Activated CD4-positive, alpha-beta memory T cell treated with anti-CD3 and anti-CD28 coated beads, Interleukin-2, amount 10 ng/mL, durations not matched to agents 7 days and 5 days (primary cell): ENCODE results near the gene SGCD. TPM values are rescaled to one million over a fixed set of nuclear protein-coding genes. Genes with fewer than 3 reads are reported as not detected.

Experiments used
- CTCF ChIA-PET: fragments of 350-600 bp; sonication (Branson Sonifier 250); formaldehyde crosslinking; loops from one replicate; lab custom pipeline; 2021; ENCODE audit warnings: antibody characterized with exemption, inconsistent platforms; lab: Charles Lee
- POLR2A ChIA-PET: fragments of 350-600 bp; sonication (Branson Sonifier 250); formaldehyde crosslinking; loops from one replicate; lab custom pipeline; 2021; ENCODE audit warnings: antibody characterized with exemption; lab: Charles Lee
- DNase-seq: peaks from one replicate; pipeline ENCODE4 v3.0.0-alpha.2; 2020
- H3K27ac Mint-ChIP-seq: one replicate; pipeline ENCODE4 v1.8.0; 2021; ENCODE audit warnings: mild to moderate bottlenecking, mixed read lengths
- H3K27me3 Mint-ChIP-seq: one replicate; pipeline ENCODE4 v1.8.0; 2021; ENCODE audit warnings: mixed read lengths
- H3K36me3 Mint-ChIP-seq: one replicate; pipeline ENCODE4 v1.8.0; 2021; ENCODE audit warnings: low read depth, mixed read lengths
- H3K4me1 Mint-ChIP-seq: one replicate; pipeline ENCODE4 v1.8.0; 2021; ENCODE audit warnings: mixed read lengths
- H3K4me3 Mint-ChIP-seq: one replicate; pipeline ENCODE4 v1.8.0; 2021; ENCODE audit warnings: mild to moderate bottlenecking, mixed read lengths
- H3K9me3 Mint-ChIP-seq: one replicate; pipeline ENCODE4 v1.8.0; 2021; ENCODE audit warnings: mixed read lengths
- total RNA-seq, 2 experiments: library from RNA; stranded (reverse); gene quantifications; one replicate each; pipeline ENCODE4 v1.2.3, GENCODE V29; 2021

The SGCD gene
- total RNA-seq, 2 experiments from 2014 or later = not detected

DNA sequence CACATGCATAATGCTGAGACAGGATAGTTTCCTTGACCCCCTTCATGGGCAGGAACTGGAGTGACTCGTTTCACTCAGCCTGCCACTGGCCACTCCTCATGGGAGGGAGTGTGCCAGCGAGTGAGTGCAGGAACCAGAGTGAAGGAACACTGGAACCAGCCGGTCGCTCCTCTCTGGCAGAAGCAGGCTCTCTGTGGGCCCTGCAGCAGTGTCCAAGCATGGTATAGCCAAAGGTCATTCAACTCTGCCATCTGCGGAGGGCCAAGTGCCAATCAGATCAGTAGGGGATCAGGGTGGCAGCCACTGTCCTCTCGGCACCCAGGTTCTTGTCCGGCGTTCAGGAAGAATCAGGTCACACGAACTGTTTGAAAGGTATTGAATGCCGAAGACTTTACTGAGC lies 353.9 kb downstream of the SGCD start:
- Mint-ChIP-seq H3K4me3 (no peak overlapping the region), H3K27ac (no peak overlapping the region), H3K27me3 (peaks cover 29% of the 10 kb centered on the region), H3K36me3 (no peaks in the 10 kb centered on the region), H3K4me1 (no peaks in the 10 kb centered on the region), H3K9me3 (no peaks in the 10 kb centered on the region)
- ChIA-PET CTCF (no interaction called here), POLR2A (no interaction called here)
- DNase-seq = no peak

DNA sequence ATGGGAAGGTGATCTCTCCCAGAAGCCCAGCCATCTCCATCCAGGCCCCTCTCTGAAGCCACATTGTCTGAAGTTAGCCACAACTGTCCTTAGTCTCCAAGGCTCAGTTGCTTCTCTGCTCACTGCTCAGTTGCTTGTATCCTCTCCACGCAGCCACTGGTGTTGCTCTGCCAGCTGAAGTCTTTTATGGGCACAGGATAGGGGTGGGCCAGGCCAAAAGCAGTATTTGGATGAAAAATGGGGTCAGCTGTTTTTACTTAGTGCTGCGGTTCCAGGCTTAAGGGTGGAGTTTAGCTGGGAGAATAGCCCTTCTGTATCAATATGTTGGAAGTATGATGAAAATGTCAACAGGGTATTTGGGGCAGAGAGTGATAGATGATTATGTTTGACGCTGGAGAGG lies 354.3 kb downstream of the SGCD start:
- H3K27ac Mint-ChIP-seq = no peak overlapping the region
- DNase-seq = no peak
- CTCF ChIA-PET = no interaction called here
- no peak overlapping the region for H3K4me3 Mint-ChIP-seq
- no peaks in the 10 kb centered on the region for H3K36me3 Mint-ChIP-seq
- no peaks in the 10 kb centered on the region for H3K4me1 Mint-ChIP-seq
- no peaks in the 10 kb centered on the region for H3K9me3 Mint-ChIP-seq
- H3K27me3 Mint-ChIP-seq = peaks cover 30% of the 10 kb centered on the region
- POLR2A ChIA-PET = no interaction called here

DNA sequence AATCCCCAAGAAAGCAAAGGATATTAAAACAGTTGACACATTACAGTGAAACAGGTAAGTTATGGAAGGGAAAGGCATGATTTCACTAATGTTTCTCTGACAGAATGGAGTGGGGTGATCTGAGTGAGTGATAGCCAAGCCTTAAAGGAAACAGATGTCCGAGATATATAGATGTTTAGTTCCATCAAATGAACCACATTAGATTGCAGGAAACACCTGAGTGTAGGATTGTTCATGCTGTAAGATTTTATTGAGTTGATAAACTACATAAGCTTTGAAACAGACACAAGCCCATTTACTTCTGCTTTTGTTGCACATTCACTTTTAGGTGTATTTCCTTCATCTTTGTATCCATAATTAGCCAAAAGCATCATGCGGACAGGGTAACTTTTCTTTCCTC lies 356.0 kb downstream of the SGCD start:
- ChIA-PET POLR2A (no interaction called here), CTCF (no interaction called here)
- no peak overlapping the region for H3K4me3 Mint-ChIP-seq
- H3K36me3 Mint-ChIP-seq = no peaks in the 10 kb centered on the region
- no peak overlapping the region for H3K27ac Mint-ChIP-seq
- H3K4me1 Mint-ChIP-seq = no peaks in the 10 kb centered on the region
- DNase-seq = no peak
- no peaks in the 10 kb centered on the region for H3K9me3 Mint-ChIP-seq
- H3K27me3 Mint-ChIP-seq = peaks cover 44% of the 10 kb centered on the region

DNA sequence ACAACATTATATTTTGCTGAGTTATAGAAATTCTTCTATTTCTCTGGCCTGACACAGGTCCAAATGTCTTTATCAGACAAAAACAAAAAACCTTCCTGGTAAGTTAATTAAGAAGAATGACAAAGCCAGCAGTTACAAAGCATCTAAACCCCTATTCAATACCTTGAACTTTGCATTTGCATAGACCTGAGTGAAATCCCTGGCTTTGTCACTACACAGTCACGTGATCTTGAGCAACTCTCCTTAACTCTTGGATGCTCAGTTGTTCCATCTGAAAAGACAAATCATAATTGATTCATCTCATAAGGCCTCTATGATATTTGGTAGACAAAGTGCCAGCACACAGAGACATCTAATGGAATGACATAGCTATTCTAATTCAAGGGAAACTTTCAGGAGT lies 356.5 kb downstream of the SGCD start:
- no peaks in the 10 kb centered on the region for H3K4me1 Mint-ChIP-seq
- H3K27me3 Mint-ChIP-seq = peaks cover 44% of the 10 kb centered on the region
- H3K9me3 Mint-ChIP-seq = no peaks in the 10 kb centered on the region

DNA sequence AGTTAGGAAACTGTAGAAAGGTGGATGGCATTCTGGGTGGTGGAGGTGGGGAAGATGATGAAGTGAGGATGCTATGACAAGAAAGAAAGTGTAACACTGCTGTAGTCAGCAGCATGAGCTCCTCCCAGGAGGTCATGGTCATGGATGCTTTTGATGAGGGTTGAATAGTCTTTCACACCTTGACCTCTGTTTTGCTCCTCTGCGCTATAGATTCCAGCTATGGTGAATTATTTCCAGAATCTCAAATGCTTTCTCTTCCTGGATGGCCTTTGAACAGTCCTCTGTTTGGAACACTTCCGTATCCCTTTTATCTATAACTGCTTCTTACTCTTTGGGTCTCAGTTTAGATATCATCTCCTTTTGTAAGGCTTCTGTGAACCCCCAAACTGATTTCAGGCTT lies 357.3 kb downstream of the SGCD start:
- Mint-ChIP-seq H3K4me1 (no peaks in the 10 kb centered on the region), H3K36me3 (no peaks in the 10 kb centered on the region), H3K27ac (no peak overlapping the region), H3K4me3 (no peak overlapping the region), H3K27me3 (peaks cover 47% of the 10 kb centered on the region), H3K9me3 (no peaks in the 10 kb centered on the region)
- CTCF ChIA-PET = no interaction called here
- POLR2A ChIA-PET = no interaction called here
- DNase-seq = no peak

More for the DNA sequence above, 356.5 kb downstream of the SGCD start:
- no peaks in the 10 kb centered on the region for H3K36me3 Mint-ChIP-seq
- H3K27ac Mint-ChIP-seq = no peak overlapping the region
- CTCF ChIA-PET = no interaction called here
- POLR2A ChIA-PET = no interaction called here
- no peak for DNase-seq
- no peak overlapping the region for H3K4me3 Mint-ChIP-seq

DNA sequence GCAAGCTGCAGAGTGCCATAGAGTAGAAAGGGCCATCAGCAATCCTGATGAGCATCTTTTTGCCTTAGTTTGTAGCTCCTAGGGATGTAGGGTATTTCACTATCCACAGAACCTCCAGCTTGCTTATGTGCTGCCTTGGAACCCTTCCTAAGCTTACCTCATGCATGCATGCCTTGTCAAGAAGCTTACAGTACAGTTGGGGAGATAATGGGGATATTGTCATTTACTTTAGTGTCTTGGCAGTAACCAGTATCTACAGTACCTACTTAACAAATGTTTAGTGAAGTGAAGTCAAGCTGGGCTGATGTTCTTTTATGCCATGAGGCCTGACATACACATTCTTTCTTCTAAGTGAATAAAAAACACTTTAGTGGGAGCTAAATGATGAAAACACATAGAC lies 358.5 kb downstream of the SGCD start:
- Mint-ChIP-seq H3K4me3 (no peak overlapping the region), H3K36me3 (no peaks in the 10 kb centered on the region), H3K27ac (no peak overlapping the region), H3K9me3 (no peaks in the 10 kb centered on the region), H3K27me3 (peaks cover 48% of the 10 kb centered on the region), H3K4me1 (no peaks in the 10 kb centered on the region)
- no peak for DNase-seq
- ChIA-PET CTCF (interaction anchor here (1.3 kb wide), 1 partner anchor 447 kb away, joined by 4 read pairs; no protein-coding TSS in a partner anchor), POLR2A (no interaction called here)

DNA sequence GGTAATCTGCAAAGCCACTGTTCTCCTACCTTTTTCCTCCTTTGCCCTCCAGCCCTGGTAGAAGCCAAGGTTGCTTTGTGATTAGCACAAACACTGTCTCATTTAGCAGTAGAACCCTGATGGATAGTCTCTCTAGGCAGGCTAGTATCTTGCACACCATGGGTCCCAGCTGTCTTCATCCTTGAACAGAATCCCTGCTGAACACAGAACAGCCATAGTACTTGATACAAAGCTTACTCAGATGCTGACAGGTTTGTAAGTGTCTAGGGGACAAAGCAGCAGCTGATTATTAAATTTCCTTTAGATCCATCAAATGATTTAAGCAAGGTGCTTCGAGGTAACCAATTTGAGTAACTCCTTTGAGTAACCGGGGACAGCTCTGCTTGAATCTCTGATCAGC lies 359.4 kb downstream of the SGCD start:
- POLR2A ChIA-PET = no interaction called here
- CTCF ChIA-PET = no interaction called here
- peaks cover 48% of the 10 kb centered on the region for H3K27me3 Mint-ChIP-seq

DNA sequence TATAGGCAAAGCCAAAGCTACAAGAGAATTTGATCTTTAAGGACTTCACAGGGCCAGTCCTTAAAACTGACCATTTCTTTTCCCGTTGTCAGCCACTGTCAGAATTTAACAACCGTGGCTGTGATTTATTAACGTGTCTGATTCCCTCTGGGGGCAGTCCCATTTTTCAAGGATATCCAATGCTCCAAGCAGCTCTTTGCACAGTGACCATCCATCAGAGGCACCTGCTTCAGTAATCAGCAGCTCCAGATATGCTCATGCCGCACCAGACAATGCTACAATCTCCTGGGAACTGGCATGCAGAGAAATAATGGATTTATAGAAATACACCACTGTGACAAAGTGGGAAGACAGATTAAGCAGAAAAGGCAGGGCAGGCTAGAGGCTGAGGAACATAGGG lies 359.8 kb downstream of the SGCD start:
- Mint-ChIP-seq H3K4me3 (no peak overlapping the region), H3K9me3 (no peaks in the 10 kb centered on the region), H3K27me3 (peaks cover 48% of the 10 kb centered on the region), H3K27ac (no peak overlapping the region), H3K4me1 (no peaks in the 10 kb centered on the region), H3K36me3 (no peaks in the 10 kb centered on the region)
- ChIA-PET POLR2A (no interaction called here), CTCF (no interaction called here)
- DNase-seq = no peak

More for the DNA sequence above, 359.4 kb downstream of the SGCD start:
- Mint-ChIP-seq H3K27ac (no peak overlapping the region), H3K4me1 (no peaks in the 10 kb centered on the region), H3K4me3 (no peak overlapping the region), H3K9me3 (no peaks in the 10 kb centered on the region), H3K36me3 (no peaks in the 10 kb centered on the region)
- DNase-seq = no peak

DNA sequence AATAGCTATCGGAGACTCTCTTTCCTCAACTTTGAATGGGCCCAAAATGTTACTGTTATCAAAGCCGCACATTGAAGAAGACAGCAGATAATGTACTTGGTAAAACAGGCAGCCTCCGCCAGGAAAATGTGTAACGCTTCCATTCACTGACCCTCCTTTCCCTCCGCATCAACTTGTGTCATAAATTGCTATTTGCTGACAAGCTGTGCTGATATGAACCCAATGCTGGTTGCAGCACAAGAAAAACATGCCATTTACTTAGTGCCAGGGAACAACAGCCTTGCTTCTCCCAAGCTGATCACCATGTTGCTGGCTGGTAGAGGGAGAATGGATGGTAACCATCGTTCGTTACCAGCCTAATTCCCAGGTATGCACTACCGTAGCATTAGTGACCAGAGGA lies 360.6 kb downstream of the SGCD start:
- ChIA-PET CTCF (no interaction called here), POLR2A (no interaction called here)
- no peak for DNase-seq
- H3K9me3 Mint-ChIP-seq = no peaks in the 10 kb centered on the region
- no peak overlapping the region for H3K4me3 Mint-ChIP-seq
- no peaks in the 10 kb centered on the region for H3K36me3 Mint-ChIP-seq
- H3K4me1 Mint-ChIP-seq = no peaks in the 10 kb centered on the region
- no peak overlapping the region for H3K27ac Mint-ChIP-seq
- peaks cover 50% of the 10 kb centered on the region for H3K27me3 Mint-ChIP-seq

DNA sequence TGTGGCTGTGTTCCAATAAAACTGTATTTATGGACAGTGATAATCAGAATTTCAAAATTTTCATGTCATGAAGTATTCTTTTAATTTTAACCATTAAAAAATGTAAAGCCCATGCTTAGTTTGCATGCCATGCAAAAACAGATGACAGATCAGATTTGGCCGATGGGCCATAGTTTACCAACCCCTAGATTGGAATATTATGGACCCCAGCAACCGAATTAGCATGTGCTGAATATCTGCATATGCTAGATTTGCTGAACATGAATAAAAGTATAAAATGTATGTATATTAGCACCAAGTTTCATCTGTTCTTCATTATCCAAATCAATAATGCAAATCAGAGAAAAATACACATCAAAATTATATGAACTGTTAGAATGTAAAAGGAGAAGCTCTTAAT lies 364.6 kb downstream of the SGCD start:
- DNase-seq = no peak
- Mint-ChIP-seq H3K27me3 (peaks cover 36% of the 10 kb centered on the region), H3K36me3 (no peaks in the 10 kb centered on the region), H3K4me3 (no peak overlapping the region), H3K27ac (no peak overlapping the region), H3K4me1 (no peaks in the 10 kb centered on the region), H3K9me3 (no peaks in the 10 kb centered on the region)
- CTCF ChIA-PET = no interaction called here
- POLR2A ChIA-PET = no interaction called here

DNA sequence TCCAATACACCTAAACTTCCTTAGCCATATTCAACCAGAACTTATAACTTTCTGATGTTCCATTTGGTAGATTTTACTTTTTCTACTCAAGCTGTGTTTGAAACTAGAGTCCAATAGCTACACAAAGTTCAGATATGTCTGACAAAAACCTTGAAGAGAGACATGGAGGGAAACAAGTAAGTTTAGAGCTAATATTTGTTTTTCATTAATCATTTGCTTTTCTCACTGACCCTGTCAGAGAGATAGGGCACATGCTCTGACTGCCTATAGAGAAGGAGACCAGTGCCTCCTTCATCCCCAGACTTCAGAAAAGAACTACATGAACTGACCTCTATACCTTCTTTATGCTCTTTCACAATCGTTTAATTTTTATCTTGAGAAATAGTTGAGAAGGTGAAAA lies 366.1 kb downstream of the SGCD start:
- Mint-ChIP-seq H3K36me3 (no peaks in the 10 kb centered on the region), H3K9me3 (no peaks in the 10 kb centered on the region), H3K27ac (no peak overlapping the region), H3K4me1 (no peaks in the 10 kb centered on the region), H3K4me3 (no peak overlapping the region), H3K27me3 (peaks cover 24% of the 10 kb centered on the region)
- CTCF ChIA-PET = no interaction called here
- POLR2A ChIA-PET = no interaction called here
- no peak for DNase-seq

DNA sequence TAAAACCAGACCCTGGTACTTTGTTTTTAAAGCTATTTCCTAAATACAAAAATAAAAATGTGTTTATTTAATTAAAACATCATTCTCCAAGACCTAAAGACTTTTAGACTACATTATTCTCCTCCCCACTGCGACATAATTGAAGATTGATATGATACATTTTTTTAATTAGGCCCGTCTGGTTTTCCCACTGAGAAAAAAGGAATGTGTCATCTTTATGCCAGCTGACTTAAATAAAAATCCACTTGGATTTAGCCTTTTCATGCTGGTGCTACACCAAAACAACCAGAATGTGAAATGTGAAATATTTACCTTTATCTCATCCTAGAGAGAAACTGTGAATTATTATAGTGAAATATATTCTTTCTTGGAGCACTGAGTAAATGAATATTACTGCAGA lies 367.6 kb downstream of the SGCD start:
- ChIA-PET CTCF (interaction anchor here (0.6 kb wide), 1 partner anchor 1205 kb away, joined by 4 read pairs; no protein-coding TSS in a partner anchor), POLR2A (no interaction called here)
- no peak for DNase-seq
- Mint-ChIP-seq H3K27ac (no peak overlapping the region), H3K27me3 (peaks cover 17% of the 10 kb centered on the region), H3K4me1 (no peaks in the 10 kb centered on the region), H3K36me3 (no peaks in the 10 kb centered on the region), H3K4me3 (no peak overlapping the region), H3K9me3 (no peaks in the 10 kb centered on the region)

DNA sequence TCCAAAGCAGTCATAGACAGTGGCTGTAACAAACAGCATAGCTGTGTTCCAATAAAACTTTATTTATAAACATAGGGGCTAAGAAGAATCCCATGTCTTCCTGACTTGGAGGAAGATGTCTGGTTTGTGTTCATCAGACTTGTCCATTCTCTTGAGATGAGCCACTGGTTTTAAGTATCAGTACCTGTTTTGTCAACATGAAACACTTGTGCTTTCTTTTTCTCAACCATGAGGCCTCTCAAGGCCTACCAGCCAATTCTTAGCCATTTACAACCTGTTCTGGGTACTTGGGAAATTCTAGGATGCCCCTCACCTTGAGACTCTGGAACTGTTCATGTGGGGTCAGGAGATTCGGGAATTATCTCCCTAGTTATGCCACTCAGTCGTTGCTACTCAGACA lies 368.8 kb downstream of the SGCD start:
- CTCF ChIA-PET = no interaction called here
- no peaks in the 10 kb centered on the region for H3K36me3 Mint-ChIP-seq
- H3K27ac Mint-ChIP-seq = no peak overlapping the region
- no peaks in the 10 kb centered on the region for H3K4me1 Mint-ChIP-seq
- POLR2A ChIA-PET = no interaction called here
- H3K27me3 Mint-ChIP-seq = peaks cover 13% of the 10 kb centered on the region
- no peaks in the 10 kb centered on the region for H3K9me3 Mint-ChIP-seq
- DNase-seq = no peak
- H3K4me3 Mint-ChIP-seq = no peak overlapping the region

DNA sequence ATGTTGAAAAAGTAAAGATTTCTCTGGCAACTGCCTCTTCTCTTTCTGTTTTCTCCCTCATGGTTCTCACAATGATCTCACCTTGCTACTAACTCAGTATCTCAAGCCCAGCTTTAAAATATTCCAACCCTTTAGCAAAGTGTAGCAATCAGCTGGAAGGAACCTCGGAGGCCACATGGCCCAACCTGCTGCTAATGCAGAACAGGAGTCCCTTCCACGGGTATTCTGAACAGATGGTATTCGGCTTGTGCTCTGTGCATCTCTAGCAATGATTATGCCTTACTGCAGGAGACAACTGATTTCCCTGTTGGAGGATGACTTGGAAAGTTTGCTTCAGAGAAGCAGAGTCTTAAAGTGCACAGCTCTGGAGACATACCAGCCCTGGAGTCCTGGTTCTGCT lies 371.4 kb downstream of the SGCD start:
- no peaks in the 10 kb centered on the region for H3K4me1 Mint-ChIP-seq
- peaks cover 5% of the 10 kb centered on the region for H3K27me3 Mint-ChIP-seq
- POLR2A ChIA-PET = no interaction called here
- no peak overlapping the region for H3K27ac Mint-ChIP-seq
- H3K36me3 Mint-ChIP-seq = no peaks in the 10 kb centered on the region
- no peaks in the 10 kb centered on the region for H3K9me3 Mint-ChIP-seq
- CTCF ChIA-PET = no interaction called here
- no peak for DNase-seq
- no peak overlapping the region for H3K4me3 Mint-ChIP-seq
